GM20431 (cell line): ENCODE data around the gene ZBTB7B.

Experiments used
- in situ Hi-C: fragments of 300-500 bp; cut with MseI, MboI; formaldehyde crosslinking; loops from one replicate; pipeline ENCODE4 v1.15.0; 2020; ENCODE audit warnings: low sequenced_read_pairs; ENCODE audit not compliant: unreplicated experiment

Gene ZBTB7B

DNA sequence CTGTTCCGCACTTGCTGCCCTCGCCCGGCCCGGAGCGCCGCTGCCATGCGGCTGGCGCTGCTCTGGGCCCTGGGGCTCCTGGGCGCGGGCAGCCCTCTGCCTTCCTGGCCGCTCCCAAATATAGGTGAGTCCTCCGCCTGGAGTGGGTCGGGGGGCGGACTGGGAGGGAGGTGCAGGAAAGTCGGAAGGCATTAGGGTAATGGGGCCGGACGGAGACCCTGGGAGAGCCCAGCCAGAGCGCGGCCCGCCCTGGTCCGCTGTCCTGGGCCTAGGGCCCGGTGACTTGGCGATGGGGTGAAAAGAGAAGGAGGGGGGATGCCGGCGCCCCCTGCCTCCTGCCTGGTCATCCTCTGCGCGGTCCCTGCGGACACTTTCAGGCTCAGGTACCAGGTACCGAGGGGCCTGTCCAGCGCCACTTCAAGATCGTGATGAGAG lies 48.8 kb downstream of the ZBTB7B start:
- in situ Hi-C loops, result no loop called here

DNA sequence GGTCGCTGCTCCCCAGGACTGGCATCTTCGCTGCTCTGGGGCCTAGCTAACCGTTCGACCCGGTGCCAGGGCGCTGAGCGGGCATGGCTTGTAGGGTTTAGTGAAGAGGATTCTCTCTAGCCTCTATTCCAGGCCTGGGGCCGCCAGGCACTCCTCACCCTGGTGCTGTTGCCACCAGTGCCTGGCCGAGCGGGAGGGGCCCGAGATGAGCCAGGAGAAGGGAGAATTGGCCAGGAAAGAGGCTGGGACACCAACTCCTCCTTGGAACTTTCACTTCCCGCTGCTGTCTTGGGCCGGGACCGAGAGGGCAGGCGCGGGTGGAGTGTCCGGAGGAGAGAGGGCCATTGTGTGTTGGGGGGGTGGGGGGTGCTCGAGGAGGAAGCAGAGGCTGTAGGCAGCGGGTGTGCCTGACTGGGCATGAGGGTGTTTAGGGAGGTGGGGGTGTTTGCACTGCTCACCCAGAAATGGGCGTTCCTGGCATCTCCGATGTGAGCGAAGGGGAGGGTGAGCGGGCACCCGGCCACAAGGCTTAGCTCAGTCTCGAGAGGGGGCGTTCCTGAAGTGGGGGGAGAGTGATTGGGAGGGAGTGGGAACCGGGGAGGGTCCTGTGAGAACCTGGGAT lies 49.3 kb downstream of the ZBTB7B start:
- in situ Hi-C loops, result no loop called here

DNA sequence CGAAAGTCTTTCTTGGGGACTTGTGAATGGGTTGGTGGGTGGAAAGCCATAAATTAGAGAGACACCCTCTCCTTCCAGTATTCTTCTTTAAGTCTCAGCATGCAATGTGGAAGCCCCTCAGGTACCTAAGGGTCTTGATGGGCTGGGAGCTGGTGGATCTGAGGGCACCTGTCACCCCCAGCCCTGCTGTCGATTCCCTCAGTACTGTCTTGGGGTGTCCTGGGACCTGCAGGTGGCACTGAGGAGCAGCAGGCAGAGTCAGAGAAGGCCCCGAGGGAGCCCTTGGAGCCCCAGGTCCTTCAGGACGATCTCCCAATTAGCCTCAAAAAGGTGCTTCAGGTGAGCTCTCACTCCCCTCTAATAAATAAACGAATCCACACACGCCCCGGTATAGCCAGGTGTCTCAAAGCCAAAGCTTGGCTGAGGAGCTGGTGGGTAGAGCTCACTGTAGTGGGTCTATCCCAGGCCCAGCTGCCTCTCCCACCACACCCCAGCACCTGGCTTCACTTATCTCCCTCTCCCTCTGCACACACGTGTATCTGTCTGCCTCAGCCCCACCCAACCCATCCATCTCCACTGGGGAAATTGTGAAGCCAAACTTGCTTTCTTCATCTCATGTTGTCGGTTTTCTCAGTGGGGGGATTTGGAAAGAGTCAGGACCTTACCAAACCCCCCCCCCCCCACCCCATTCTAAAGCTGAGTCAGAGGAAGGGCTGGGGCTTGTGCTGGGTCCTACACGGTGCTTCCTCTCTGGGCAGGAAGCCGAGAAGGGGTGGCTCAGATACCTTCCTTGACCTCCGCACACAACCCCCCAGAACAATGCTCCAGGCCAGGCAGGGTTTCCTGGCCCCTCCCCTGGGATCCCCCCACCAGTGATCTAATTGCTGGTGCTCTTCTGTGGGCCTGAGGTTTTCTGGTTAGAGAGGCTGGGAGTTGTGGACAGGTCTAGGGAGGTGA lies 50.1 kb downstream of the ZBTB7B start:
- in situ Hi-C loops, result no loop called here

DNA sequence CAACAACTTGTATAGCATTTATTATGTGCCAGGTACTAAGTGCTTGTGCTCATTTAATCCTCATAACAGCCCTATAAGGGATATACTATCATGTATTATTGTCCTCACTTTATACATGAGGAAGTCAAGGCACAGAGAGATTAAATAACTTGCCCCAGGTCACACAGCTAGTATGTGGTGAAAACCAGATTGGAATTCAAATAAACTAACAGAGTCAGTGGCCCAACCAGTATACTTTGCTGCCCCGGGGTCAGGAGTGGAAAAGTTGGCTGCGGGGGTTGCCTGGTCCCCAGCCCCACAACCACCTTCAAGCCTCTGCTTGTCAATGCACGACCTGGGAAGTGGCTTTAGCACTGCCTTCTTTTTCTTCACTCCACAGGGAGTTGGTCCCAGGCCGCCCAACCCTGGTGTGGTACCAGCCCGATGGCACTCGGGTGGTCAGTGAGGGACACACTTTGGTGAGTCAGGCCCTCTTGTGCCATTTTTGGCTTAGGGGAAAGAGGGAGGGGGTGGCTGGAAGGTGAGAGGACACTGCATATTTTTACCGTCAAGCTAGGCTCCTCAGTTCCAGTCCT lies 51.0 kb downstream of the ZBTB7B start:
- in situ Hi-C loops, result no loop called here

DNA sequence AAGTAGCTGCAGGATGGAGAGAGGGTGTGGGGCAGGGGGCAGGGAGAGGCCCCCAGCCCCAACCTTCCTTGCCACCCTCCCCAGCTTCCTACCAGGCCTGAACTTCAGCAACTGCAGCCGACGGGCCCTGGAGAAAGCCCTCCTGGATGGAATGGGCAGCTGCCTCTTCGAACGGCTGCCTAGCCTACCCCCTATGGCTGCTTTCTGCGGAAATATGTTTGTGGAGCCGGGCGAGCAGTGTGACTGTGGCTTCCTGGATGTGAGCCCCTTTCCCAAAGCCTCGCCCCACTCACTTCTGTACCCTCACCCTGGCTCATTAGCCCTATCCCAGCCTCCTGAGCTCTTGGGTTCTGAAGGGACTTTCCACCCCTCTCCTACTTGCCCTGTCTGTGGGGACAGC lies 54.5 kb downstream of the ZBTB7B start:
- in situ Hi-C loops, result no loop called here

DNA sequence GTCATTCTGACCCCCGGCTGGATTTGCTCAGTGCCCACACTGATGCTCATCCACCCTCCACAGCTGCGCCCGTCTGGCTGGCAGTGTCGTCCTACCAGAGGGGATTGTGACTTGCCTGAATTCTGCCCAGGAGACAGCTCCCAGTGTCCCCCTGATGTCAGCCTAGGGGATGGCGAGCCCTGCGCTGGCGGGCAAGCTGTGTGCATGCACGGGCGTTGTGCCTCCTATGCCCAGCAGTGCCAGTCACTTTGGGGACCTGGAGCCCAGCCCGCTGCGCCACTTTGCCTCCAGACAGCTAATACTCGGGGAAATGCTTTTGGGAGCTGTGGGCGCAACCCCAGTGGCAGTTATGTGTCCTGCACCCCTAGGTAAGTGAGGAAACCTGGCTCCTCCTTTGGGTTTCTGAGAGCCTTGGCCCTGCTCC lies 55.2 kb downstream of the ZBTB7B start:
- in situ Hi-C loops, result no loop called here

DNA sequence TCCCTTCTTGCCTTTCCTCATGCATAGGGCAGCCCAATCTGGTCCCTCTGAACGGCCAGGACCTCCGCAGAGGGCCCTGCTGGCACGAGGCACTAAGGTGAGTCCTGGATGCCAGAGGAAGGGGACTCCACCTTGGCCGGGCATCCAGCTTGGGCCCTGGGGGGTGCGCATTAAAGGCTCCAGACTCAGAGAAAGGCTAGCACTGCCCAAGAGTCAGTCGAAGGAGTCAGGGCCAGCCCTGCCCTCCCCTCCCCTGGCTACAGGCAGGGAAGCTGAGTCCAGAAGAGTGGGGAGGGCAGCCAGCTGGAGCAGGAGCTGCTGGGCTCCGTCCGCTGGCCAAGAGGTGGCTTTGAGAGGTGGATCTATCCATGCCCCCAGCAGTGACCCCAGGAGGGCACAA lies 58.1 kb downstream of the ZBTB7B start:
- in situ Hi-C loops, result no loop called here

DNA sequence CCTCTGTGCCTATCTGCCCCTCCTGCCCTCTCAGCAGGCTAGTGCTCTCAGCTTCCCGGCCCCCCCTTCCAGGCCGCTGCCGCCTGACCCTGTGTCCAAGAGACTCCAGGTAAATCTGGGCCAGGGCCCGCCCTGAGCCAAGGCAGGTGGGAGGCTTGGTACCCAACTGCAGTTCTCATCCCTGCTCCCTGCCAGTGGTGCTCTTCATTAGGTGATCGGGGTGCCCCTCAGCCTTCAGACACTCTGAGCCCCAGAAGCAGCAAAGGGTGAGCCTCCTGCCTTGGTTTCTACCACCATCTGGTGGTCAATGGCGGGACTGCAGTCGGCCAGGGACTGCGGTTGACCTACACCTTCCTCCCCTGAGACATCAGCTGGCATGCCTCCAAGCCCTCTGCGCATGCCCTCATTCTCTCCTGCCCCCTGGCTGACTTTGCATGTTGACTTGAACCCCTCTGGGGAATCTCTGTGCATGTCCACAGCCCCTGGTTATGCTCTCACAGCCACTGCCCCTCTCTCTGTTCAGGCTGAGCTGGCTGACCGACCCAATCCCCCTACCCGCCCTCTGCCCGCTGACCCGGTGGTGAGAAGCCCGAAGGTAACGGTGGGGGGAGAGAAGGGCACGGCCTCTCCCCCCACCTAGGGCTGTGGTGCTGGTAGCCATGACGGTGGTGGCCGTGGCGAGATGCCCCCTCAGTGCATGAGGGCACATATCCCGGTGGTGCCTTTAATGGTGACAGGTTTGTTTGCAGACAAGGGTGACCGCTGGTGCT lies 59.0 kb downstream of the ZBTB7B start:
- in situ Hi-C loops, result no loop called here

DNA sequence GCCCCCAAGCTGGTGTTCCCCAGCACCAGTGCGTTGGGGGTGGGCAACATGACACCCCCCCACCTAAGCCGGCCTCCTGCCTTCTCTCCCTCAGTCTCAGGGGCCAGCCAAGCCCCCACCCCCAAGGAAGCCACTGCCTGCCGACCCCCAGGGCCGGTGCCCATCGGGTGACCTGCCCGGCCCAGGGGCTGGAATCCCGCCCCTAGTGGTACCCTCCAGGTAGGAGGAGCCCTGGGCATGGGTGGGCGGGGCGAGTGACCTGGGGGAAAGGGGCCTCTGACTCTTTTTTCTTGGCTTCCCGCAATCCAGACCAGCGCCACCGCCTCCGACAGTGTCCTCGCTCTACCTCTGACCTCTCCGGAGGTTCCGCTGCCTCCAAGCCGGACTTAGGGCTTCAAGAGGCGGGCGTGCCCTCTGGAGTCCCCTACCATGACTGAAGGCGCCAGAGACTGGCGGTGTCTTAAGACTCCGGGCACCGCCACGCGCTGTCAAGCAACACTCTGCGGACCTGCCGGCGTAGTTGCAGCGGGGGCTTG lies 59.6 kb downstream of the ZBTB7B start:
- in situ Hi-C loops, result no loop called here

DNA sequence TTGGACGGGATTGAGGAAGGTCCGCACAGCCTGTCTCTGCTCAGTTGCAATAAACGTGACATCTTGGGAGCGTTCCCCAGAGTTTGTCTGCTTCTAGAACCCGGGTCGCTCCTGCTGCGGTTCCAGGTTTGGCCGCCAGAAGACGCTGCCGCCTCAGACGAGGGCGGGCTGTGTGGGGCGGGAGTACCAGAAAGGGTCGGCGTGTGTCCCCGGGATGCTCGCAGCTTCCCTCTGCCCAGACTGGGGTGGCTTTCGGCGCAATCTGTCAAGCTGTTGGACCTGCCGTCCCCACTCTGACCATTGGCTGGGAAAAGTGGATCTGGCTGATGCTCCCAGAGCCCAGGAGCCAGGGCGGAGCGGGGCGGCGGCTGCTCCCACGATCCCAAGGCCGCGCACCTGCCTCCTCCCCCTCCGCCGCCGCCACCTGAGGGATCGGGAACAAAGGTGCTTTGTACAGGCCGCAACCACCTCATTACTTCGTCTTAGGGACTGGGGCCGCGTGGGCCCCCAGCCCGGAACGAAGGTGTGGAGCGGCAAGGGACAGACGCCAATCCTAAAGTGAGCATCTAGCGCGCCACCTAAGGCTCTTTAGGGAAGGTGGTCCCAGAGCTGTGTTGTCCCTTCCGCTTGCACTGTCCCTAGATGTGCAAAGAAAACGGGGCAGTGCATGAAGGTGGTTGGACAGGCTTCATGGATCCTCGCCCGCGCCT lies 60.3 kb downstream of the ZBTB7B start:
- in situ Hi-C loops, result no loop called here

DNA sequence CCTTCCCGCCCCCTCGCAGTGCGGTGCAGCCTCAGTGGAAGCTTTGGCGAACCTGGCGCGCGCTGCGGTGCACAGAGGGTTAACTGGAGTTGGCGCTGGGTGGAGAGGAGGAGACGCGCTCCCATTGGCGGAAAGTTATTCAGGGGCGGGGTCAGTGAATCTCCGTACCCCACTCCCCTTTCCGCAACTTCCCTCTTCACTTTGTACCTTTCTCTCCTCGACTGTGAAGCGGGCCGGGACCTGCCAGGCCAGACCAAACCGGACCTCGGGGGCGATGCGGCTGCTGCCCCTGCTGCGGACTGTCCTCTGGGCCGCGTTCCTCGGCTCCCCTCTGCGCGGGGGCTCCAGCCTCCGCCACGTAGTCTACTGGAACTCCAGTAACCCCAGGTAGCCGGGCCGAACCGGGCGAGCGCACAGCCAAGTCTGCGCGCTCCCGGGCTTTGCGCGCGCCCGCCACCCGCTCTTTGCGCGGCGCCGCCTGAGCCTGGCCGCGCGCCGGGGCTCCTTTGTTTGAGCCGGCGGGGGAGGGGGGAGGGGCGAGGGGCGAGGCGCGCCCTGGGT lies 61.0 kb downstream of the ZBTB7B start, which contains the start of gene EFNA4:
Gene EFNA4 (plus strand): TSS at position 191 of the 561 bp plus-strand sequence. CDS start 84 bp downstream, at position 275.
- in situ Hi-C loops, result no loop called here

DNA sequence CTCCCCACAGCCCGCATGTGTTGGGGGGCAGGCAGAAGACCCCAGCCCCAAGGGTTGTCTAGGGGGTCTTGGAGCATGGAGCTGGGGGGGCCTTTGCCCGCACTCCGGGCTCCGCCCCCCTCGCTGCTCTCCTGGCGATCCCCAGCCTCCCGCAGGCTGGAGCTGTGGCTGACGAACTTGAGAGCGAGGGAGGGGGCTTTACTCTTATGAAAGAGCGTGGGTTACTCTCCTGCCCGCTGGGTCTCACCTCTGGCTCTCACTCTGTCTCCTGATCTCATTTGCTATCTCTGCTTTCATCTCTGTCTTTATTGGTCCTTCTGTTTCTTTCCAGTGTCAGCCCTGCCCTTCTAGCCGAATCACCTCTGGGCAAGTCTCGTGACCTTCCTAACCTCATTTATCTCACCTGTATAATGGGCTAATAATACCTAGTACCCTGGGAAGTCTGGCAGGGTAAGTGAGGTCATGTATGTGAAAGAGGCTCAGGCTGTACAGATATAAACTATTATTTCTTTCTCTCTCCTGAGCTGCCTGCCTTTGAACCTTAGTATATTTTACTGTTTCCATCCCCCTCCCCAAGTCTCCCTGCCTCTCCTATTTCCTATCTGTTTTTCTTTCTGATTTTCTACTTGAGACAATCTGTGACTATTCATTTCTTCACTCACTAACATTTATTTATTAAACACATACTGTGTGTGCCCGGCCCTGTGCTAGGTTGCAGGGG lies 61.7 kb downstream of the ZBTB7B start:
- in situ Hi-C loops, result no loop called here

DNA sequence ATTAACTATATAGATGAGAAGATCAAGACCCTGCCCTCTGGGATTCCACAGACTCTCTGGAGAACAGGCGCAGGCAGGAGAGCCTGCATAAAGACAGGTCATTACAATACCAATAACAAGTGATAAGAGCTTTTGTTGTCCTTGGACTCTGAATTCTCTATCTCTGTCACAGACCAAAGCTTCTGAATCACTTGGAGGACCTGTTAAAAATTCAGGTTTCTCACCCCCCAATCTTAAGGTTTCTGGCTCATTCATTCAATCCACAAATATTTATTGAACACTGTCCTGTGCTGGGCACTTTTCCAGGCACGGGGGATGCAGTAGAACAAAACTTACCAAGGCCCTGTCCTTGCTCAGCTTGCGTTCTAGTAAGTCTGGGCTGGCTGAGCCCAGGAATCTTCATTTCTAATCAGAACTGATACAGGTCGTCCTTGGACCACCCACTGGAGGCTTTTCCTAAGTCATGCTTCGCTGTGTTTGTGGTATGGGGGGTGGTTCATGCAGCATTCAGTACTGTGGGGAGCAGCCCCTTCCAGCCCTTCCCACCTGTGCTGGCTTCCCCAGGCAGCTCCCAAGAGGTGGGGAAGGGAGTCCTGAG lies 62.3 kb downstream of the ZBTB7B start:
- in situ Hi-C loops, result no loop called here

DNA sequence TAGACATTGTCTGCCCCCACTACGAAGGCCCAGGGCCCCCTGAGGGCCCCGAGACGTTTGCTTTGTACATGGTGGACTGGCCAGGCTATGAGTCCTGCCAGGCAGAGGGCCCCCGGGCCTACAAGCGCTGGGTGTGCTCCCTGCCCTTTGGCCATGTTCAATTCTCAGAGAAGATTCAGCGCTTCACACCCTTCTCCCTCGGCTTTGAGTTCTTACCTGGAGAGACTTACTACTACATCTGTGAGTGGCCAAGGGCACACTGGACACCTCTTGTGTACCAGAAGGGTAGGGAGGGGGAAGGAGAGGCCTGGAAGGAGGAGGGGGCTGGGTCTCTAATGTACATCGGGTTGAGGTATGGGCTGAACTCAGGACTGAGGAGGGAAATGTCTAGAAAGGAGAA lies 64.2 kb downstream of the ZBTB7B start:
- in situ Hi-C loops, result no loop called here
